HS-27A (cell line): ENCODE results near the gene PHLDA2.
"Not testable (repeated sequence)": the region's sequence is repeated elsewhere in the genome, so short reads cannot be mapped to it uniquely, and the experiment has no call there.

ENCODE experiments used
- DNase-seq: peaks from one replicate; pipeline ENCODE4 v3.0.0-alpha.2; 2012; ENCODE audit warnings: low read depth, missing footprints

PHLDA2 gene

DNA sequence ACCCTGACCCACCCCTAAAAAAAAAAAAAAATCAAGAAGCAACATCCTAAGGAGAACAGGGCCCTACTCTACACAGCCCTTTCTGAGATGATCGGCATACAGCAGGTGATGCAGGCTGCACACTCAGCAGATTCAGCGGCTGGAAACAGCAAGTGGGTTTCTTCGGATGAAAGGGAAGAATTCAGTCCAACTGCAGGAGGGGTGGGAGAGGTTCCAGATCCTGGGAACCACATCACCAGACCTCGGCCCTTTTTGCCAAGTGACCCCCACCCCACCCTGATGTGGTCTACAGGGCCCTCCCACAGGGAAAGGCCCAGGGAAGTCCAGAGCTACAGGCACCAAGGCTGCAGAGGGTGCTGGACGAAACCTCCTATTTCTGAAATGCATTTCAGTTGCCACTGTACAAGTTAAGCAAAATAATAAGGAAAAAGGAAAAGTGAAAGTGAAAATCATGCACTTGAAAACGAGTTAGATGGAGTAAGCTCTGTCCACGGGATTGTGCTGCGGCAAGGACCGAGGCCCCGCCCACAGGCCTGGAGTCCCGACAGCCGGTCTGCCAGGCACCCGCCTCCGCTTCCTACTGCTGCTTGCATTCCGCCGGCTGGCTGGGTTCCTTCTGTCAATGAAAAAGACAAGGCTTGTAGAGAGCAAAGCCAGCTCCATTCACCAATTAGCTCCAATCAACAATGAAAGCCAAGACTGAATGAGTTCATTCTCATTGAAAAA is 16.0 kb upstream of the PHLDA2 start:
- no peak for DNase-seq

DNA sequence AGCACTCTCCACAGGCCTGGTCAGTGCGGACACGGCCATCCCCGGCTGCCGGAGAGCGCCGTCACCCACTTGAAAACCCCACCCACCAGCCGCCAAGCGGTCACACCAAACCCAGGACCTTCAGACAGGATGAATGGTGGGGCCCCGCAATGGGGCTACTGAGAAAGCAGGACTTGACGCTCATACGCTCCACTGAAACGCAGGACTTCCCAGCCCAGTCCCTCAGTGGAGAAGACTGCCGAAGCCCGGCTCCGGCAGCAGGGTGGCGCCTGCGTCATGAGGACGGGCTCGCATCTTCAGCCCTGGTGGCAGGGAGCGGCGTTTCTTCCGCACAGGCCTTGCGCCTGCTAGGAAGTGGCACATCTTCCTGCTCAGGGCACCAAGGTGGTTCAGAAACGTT is 15.3 kb upstream of the PHLDA2 start:
- DNase-seq = no peak

DNA sequence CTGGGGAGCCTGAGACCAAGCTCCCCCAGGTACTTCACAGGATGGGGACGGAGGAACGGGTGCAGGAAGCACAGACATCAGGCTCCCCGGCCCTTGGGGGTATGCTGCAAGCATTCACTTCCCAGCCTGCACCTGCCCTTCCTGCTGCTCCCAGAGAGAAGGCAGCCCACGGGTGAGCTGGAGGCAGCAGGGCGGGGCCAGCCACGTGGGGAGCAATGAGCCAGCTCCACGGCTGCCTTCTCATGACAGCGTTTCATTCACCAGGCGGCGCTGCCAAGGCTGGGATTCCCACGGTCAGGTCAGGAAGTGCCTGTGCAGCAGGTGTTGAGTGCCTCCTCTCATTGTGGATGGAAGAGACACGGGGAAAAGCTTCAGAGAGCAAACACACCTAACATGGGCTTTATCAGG is 14.5 kb upstream of the PHLDA2 start:
- no peak for DNase-seq

DNA sequence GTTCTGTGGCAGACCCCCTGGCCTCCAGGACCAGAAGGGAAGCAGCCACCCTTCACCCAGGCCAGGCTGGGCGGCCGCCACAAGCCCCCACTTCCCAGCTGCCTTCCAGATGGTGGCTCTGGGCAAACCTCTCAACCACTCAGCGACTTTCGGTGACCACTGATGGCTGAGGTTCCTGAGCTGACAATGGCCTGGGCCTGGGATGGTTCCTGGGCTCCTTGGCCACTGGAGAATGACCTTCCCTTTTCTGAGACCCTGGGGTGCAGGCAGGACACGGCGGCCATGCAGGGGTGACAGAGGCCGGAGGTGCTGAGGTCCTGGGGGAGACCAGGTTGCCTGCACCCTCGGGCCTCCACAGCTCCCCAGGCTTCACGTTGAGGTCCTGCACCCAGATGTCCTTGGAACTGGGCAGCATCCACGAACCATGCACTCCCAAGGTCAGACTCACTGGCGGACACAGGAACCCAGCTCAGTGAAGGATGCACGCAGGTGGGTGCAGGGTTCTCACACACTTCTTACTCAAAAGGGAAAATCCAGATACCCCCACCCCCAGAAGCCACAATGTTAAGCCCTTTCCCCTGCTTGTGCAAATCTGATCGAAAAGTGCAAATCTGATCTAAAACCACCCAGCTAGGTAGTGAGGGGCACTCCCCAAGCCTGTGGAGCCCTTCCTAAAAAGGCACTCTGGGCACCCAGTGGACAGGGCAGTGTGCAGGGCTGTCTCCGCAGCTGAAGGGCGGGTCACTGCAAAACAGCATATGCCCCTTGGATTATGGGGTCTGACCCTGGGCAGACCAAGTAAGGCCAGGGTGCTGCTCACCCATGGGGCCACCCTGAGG is 13.9 kb upstream of the PHLDA2 start:
- no peak for DNase-seq

DNA sequence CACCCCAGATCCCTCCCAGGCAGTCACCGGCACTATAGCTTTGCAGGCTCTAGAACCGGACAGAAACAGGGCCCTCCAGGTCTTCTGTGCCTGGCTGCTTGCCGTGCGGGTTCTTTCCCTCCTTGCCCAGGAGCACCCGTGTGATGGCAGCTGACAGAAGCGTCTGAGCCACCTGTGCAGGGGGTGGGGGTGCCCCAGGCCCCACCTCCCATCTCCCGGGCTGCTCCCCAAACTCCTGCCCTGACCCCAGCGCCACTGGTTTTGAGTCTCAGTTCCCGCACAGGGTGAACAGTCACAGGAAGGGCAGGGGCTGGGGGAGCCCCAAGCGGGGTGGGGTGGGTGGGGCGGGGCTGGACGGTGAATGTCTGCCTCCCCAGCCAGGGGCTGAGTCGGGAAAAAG is 13.2 kb upstream of the PHLDA2 start:
- no peak for DNase-seq

DNA sequence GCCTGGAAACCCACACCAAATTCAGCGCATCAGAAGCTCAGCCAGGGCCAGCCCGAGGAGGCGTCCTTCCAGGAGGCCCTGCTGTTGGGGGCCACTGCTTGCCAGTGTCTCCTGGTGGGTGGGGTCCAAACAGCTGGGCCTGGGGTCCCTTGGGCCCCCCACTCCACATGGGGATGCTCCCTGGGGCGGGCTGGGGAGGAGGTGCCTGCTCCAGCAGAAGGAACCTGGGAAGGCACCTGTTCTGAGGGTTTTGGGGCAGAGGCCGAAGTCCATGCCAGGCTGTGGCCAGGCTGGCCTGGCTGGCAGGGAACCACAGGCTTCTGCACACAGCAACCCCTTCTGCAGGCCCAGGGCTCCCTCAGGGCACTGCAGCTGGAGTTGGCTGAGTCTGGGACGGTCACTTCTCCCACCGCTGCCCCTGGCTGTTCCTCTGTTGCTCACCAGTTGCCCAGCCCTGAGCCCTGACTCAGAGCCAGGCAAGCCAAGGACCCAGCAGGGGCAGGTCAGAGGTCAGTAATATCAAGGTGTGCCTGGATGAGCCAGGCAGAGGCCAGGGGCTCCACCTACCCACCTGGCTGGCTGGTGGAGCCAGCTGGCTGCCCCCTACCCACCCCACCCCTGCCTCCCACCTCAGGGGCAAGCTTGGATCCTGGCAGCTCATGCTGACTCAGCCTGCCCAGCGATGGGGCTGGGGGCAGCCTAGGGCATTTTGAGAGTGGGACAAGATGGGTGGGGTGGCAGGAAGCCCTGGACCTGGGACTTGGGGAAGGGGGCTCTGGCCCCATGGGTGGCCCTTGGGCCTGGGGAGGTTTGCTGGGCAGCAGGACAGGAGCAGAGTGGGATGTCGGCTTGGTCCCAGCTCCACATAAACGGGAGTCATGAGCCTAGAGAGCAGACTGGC is 12.0 kb upstream of the PHLDA2 start:
- DNase-seq = no peak

DNA sequence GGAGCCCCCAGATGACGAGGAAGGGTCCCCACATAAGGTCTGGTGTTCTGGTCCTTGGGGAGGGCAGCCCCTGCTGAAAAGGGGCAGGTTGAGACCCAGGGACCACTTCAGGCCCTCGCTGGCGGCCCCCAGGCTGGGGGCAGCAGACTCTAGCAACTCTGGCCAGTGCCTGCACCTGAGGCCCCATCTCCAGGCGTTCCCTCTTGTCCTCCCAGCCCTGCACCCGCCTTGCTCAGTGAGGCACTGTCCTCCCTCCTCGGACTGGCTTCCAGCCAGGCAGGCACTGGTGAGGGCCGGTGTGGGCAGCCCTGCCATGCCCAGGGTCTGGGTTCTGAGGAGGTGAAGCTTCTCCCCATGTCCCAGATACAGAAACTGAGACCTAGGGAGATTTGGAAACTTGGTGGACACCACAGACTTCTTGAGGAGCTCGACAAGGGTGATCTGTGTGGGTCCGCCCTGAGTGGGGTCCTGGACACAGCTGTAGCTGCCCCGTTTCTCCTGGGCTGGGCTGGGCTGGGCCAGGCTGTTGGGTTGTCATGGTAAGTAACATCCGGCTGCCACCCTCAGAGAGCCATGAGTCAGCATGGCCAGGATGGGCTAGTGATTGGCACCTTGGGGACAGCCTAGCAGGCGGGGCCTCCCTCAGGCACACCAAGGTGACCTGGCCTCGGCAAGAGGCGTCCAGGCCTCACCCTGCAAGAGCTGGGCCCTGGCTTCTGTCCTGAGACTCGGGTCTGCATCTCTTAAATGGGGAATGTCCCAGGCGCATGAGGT is 11.1 kb upstream of the PHLDA2 start:
- no peak for DNase-seq

DNA sequence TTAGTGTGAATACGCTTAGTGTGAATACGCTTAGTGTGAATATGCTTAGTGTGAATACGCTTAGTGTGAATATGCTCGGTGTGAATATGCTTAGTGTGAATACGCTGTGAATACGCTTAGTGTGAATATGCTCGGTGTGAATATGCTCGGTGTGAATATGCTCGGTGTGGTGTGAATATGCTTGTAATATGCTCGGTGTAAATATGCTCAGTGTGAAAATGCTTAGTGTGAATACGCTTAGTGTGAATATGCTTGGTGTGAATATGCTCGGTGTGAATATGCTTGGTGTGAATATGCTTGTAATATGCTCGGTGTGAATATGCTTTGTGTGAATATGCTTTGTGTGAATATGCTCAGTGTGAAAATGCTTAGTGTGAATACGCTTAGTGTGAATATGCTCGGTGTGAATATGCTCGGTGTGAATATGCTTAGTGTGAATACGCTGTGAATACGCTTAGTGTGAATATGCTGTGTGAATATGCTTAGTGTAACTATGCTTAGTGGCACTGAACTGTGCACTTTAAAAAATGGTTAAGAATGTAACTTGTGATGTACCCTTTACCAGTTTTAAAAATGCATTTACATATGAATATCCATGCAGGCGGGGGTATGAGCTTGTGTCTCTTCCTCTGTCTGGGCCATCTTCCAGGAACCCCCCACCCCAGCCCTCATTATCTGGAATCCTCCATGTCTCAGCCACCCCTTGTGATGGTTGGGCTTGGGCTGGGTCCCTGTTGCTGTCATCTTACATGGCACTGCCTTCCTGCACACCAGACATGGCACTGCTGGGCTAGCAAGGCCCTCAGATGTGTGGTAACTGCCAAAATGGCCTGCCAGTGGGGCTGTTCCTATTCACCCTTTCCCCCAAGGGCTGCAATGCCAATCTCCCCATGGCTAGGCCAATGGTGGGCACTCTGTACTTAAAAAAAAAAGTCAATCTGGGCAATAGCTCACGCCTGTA is 9.5 kb upstream of the PHLDA2 start:
- not testable (repeated sequence) for DNase-seq

DNA sequence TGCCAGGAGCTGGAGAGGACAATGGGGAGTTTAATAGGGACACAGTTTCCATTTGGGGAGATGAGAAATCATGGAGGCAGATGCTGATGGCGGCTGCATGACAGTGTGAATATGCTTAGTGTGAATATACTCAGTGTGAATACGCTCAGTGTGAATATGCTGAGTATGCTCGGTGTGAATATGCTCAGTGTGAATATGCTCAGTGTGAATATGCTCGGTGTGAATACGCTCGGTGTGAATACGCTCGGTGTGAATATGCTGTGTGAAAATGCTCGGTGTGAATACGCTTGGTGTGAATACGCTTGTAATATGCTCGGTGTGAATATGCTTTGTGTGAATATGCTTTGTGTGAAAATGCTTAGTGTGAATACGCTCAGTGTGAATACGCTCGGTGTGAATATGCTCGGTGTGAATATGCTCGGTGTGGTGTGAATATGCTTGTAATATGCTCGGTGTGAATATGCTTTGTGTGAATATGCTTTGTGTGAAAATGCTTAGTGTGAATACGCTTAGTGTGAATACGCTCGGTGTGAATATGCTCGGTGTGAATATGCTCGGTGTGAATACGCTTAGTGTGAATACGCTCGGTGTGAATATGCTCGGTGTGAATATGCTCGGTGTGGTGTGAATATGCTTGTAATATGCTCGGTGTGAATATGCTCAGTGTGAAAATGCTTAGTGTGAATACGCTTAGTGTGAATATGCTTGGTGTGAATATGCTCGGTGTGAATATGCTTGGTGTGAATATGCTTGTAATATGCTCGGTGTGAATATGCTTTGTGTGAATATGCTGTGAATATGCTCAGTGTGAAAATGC is 8.6 kb upstream of the PHLDA2 start:
- DNase-seq = not testable (repeated sequence)

DNA sequence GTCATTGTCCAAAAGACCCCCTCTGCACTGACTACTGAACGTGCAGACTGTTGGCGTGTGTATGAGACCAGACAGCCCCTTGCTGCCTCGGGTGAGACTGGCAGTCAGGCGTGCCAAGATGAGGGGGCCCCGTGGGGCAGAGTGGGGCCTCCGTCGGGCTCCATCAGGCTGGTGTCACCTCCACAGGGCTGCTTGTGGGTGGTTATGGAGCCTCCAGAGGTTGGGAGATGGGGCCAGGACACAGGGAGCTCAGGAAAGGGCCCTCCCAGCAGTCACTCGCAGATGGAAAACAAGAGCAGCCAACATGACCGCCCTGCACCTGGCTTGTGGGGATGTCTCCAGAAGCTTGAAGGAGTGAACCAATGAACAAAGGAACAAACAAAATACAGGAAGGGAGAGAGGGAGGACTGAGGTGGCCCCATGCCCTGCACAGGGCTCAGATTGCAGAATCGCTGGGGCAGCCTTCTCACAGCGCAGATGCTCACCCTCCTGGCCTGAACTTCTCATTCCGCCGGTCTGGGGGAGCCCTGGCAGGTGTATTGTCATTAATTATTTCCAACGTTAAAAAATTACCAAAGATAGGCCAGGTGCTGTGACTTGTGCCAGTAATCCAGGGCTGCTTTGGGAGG is 5.5 kb upstream of the PHLDA2 start:
- DNase-seq = no peak

DNA sequence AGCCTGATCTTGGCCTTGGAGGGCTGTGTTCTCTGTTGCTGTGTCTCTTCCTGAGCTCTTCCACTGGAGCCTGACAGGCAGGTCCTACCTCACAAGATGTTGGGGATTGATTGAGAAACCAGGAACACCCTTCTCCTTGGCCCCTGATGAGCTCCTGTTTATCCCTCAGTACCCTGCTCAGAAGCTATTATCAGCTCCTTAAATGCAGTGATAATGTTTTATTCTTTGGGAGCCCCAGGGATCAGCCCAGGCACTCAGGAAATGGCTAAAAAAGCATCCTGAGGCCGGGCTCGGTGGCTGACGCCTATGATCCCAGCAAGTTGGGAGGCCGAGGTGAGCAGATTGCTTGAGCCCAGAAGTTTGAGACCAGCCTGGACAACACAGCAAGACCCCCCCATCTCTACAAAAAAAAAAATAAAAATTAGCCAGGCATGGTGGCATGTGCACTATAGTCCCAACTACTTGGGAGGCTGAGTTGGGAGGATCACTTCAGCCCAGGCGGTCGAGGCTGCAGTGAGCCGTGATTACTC is 4.9 kb upstream of the PHLDA2 start:
- DNase-seq = no peak

DNA sequence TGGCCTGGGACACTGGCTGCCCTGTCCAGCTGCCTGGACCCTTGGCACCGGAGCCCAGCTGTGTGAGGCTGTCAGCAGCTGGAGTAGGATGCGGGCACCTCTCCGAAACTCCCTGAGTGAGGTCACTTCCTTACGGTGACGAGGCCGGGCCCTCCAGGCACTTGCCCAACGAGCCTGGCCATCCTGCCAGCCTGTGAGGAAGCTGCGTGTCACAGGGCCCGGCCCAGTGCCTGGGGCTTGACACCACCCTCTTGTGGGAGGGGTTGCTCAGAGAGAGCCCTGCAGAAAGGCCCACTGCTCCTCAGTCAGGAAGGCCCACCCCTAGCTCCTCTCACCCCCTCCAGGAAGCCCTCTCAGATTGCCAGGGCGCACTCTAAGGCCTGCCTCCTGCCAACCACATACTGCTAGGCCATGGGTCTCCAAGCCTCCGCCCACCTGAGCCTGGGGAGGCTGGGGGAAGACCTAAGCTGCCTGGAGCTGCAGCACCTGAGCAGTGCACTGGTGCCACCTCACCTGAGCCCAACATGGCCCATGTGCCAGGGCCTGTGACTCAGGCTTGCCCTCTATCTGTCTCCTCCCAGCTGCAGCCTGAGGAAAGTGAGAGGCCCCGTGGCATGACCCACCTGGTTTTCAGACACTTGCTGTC is 4.3 kb upstream of the PHLDA2 start:
- DNase-seq = no peak

DNA sequence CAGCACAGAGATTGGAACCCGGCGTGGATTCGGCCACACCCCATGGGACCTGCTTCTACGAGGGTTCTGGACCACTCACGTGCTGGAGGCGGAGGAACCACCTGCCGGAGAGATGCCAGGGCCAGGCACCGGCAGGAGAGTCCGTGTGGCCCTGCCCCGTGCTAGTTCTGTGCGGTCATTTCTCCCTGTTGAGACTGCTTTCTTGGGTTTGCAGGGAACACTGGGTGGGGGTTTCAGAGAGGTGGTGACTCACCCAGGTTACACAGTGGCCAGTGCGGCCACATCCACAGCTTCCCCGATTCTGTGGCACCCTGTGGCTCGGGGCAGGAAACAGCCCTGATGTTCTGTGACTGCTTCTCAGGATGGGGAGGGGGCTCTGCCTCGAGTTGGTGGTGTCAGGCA is 3.6 kb upstream of the PHLDA2 start:
- no peak for DNase-seq

DNA sequence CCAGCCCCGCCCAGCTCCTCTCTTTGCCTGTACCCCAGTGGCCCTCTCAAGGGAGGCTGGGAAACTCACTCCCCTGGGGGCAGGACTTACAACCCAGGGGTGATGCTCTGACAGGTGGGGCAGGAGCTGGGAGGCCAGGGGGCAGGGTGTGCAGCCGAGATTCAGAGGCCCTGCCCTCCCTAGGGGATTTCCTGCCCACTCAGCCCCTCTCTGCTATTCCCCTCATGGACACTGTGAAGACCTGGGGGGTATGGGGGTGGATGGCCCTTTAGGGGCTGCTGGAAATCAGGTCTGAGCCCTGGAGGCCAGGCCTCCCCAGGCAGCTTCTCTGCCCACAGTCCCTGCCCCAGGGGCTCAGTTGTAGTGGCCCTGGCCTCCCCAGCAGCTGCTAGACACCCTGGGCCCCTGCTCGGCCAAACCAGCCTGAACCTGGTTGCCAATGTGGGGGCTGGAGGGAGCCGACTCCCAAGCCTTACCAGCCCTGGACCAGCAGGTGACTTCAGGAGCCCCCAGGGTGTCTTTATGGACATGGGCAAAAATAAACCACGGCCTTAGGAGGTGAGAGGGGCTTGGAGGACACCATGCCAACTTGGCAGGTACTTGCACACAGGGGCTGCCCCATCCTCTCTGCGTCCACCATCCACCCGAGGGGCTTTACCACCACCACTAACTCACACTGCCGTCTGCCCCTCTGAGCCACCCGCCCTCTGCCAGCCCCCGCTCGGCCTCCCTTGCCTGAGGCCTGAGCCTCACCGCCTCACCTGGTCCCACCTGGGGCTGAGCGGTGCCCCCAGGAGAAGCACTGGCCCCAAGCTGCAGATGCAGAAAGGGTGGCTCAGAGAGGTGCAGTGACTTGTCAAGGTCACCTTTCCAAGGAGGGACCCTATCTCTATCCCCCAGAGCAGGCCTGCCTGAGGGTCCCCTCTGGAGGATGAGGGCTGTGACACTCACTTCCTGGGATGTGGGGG is 2.8 kb upstream of the PHLDA2 start:
- no peak for DNase-seq

DNA sequence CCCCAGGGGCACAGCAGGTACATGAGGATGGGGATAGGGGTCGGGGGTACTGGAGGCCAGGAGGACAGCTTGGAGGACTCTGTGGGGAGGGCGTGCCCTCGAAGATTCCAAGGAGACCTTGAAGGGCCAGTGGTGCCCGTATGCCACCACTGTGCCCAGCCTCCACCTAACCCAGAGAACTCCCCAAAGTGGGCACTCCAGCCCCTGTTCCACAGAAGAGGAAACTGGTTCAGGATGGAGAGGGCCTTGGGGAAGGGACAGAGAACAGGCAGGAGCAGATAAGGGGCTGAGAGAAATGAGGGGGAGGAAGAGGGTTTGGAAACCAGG is 2.2 kb upstream of the PHLDA2 start:
- no peak for DNase-seq

DNA sequence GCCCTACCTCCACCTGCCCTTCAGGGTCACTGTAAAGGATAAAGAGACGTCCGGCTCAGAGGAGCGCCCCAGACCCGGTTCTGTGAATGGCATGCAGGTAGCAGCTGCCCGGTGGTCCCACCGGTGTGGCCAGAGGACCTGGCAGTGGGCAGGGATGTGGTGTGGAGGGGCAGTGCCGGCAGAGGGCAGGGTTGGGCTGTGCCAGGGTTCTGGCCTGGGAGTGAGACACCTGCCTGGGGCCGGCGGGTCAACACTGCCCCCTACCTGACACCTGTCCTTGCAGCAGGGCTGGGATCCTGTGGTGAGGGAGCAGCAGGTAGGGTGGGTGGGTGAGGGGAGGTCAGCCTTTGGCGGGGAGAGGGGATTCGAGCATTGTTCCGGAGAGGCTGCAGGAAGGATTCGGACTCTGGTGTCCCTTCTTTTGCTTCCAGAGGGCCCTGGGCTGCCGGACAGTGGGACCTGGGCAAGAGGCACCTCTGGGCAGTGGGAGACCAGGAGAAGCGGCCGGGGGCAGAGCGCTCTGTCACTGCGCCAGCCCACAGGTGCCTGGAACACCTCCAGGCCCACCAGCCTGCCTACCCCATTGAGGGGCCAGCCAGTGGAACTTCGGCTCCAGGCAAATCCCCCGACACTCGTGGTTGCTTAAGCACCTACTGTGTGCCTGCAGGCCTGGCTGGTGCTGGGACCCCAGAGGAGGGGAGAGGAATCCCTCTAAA is 1.6 kb upstream of the PHLDA2 start:
- DNase-seq = no peak
